Ishikawa (cell line): ENCODE results near the gene SCGB1D4.

Experiments
- EP300 ChIP-seq: IDR thresholded peaks from 2 replicates; pipeline ENCODE4 v1.6.1; 2012; ENCODE audit warnings: borderline replicate concordance
- MAX ChIP-seq: IDR thresholded peaks from 2 replicates; pipeline ENCODE4 v1.6.1; 2012
- TEAD4 ChIP-seq: IDR thresholded peaks from 2 replicates; pipeline ENCODE4 v1.6.1; 2012
- YY1 ChIP-seq: IDR thresholded peaks from 2 replicates; pipeline ENCODE4 v1.6.1; 2012; ENCODE audit warnings: low read depth

GRCh38 chr11:62269654-62270278, 29.1 kb downstream of the SCGB1D4 start, which contains the start of gene SCGB2A2:
- TF ChIP-seq TEAD4 = no peak
- no peak for TF ChIP-seq EP300
- no peak for TF ChIP-seq MAX
- no peak for TF ChIP-seq YY1
